ENCODE measurements around the gene ANKRD44. TPM values are rescaled to one million over a fixed set of nuclear protein-coding genes. Genes with fewer than 3 reads are reported as not detected.

The ANKRD44 gene
- total RNA-seq, 1 experiment from 2014 or later, result 2.4 TPM

GRCh38 chr2:196951973-196952372 is 358.6 kb downstream of the ANKRD44 start:
- BruUV-seq (replicated peaks), result no TSS peak
- H3F3A ChIP-seq (ENCODE audit: low read length, unreplicated experiment), result no peaks in the 10 kb centered on the region
- H3K9me3 ChIP-seq (ENCODE audit: low read length), result no peaks in the 10 kb centered on the region
- H3K36me3 ChIP-seq (ENCODE audit: low read depth, low read length), result no peaks in the 10 kb centered on the region
- ATAC-seq (no peak), DNase-seq (no peak)
- no peaks in the 10 kb centered on the region for H3K79me2 ChIP-seq (ENCODE audit: low read length)
- H3K27me3 ChIP-seq (ENCODE audit: low read length), result no peaks in the 10 kb centered on the region
- H3K4me3 ChIP-seq (ENCODE audit: low read length), result no peak overlapping the region
- H3K4me2 ChIP-seq (ENCODE audit: low read length), result no peak overlapping the region
- H2AFZ ChIP-seq (ENCODE audit: low read length), result no peak overlapping the region
- TF ChIP-seq CTCF (conservative IDR thresholded peaks at IDR 0.05; ENCODE audit: low read depth, low read length), result no peak
- no peak for TF ChIP-seq EZH2 (IDR thresholded peaks at IDR 0.05; ENCODE audit: low read length, unreplicated experiment)
- TF ChIP-seq EZH2phosphoT487 (IDR thresholded peaks at IDR 0.05; ENCODE audit: borderline replicate concordance, low read length), result no peak
- ChIA-PET POLR2A (ENCODE audit: unreplicated experiment) (no interaction called here), CTCF (no interaction called here)
- no peaks in the 10 kb centered on the region for H3K9me2 ChIP-seq (replicated peaks; ENCODE audit: low read length)
- intact Hi-C loops (cut with micrococcal nuclease), result no loop called here
- no peak overlapping the region for H3K9ac ChIP-seq (ENCODE audit: low read length)
- H3K4me1 ChIP-seq (ENCODE audit: insufficient read depth, low read length), result no peaks in the 10 kb centered on the region
- no peak overlapping the region for H3K27ac ChIP-seq (ENCODE audit: low read length)
- H4K20me1 ChIP-seq (ENCODE audit: low read length), result no peaks in the 10 kb centered on the region

GRCh38 chr2:196949116-196949515 is 361.5 kb downstream of the ANKRD44 start:
- DNase-seq (no peak), ATAC-seq (no peak)
- Histone ChIP-seq H3F3A (ENCODE audit: low read length, unreplicated experiment) (no peaks in the 10 kb centered on the region), H3K4me3 (ENCODE audit: low read length) (no peak overlapping the region), H3K4me1 (ENCODE audit: insufficient read depth, low read length) (no peaks in the 10 kb centered on the region), H3K9me3 (ENCODE audit: low read length) (no peaks in the 10 kb centered on the region), H3K79me2 (ENCODE audit: low read length) (no peaks in the 10 kb centered on the region), H2AFZ (ENCODE audit: low read length) (no peak overlapping the region), H3K4me2 (ENCODE audit: low read length) (no peak overlapping the region), H3K27ac (ENCODE audit: low read length) (no peak overlapping the region), H4K20me1 (ENCODE audit: low read length) (no peaks in the 10 kb centered on the region), H3K9me2 (replicated peaks; ENCODE audit: low read length) (no peaks in the 10 kb centered on the region), H3K36me3 (ENCODE audit: low read depth, low read length) (no peaks in the 10 kb centered on the region), H3K27me3 (ENCODE audit: low read length) (no peaks in the 10 kb centered on the region), H3K9ac (ENCODE audit: low read length) (no peak overlapping the region)
- ChIA-PET CTCF (no interaction called here), POLR2A (ENCODE audit: unreplicated experiment) (no interaction called here)
- BruUV-seq (replicated peaks), result no TSS peak
- intact Hi-C loops (cut with micrococcal nuclease), result no loop called here
- TF ChIP-seq EZH2 (IDR thresholded peaks at IDR 0.05; ENCODE audit: low read length, unreplicated experiment) (no peak), EZH2phosphoT487 (IDR thresholded peaks at IDR 0.05; ENCODE audit: borderline replicate concordance, low read length) (no peak)

- no peak overlapping the region for H3K4me2 ChIP-seq (ENCODE audit: low read length)
- DNase-seq (no peak), ATAC-seq (no peak)
- peaks cover 2% of the 10 kb centered on the region; the same call in 1 of the 2 replicates for H3K4me1 ChIP-seq (ENCODE audit: insufficient read depth, low read length)
- H3K36me3 ChIP-seq (ENCODE audit: low read depth, low read length), result no peaks in the 10 kb centered on the region
- H3K27ac ChIP-seq (ENCODE audit: low read length), result no peak overlapping the region
- ChIA-PET CTCF (no interaction called here), POLR2A (ENCODE audit: unreplicated experiment) (no interaction called here)
- H3K27me3 ChIP-seq (ENCODE audit: low read length), result no peaks in the 10 kb centered on the region
- no TSS peak for BruUV-seq (replicated peaks)
- no peak overlapping the region for H3K9ac ChIP-seq (ENCODE audit: low read length)
- H3K9me3 ChIP-seq (ENCODE audit: low read length), result no peaks in the 10 kb centered on the region
- no peak overlapping the region for H3K4me3 ChIP-seq (ENCODE audit: low read length)
- TF ChIP-seq EZH2phosphoT487 (IDR thresholded peaks at IDR 0.05; ENCODE audit: borderline replicate concordance, low read length), result no peak
- no peak for TF ChIP-seq CTCF (conservative IDR thresholded peaks at IDR 0.05; ENCODE audit: low read depth, low read length)
- TF ChIP-seq EZH2 (IDR thresholded peaks at IDR 0.05; ENCODE audit: low read length, unreplicated experiment), result no peak
- H3K9me2 ChIP-seq (replicated peaks; ENCODE audit: low read length), result no peaks in the 10 kb centered on the region
- intact Hi-C loops (cut with micrococcal nuclease), result no loop called here
- H2AFZ ChIP-seq (ENCODE audit: low read length), result no peak overlapping the region
- H3F3A ChIP-seq (ENCODE audit: low read length, unreplicated experiment), result no peaks in the 10 kb centered on the region
- no peaks in the 10 kb centered on the region for H4K20me1 ChIP-seq (ENCODE audit: low read length)
- no peaks in the 10 kb centered on the region for H3K79me2 ChIP-seq (ENCODE audit: low read length)
Observed at GRCh38 chr2:196944570-196944969, 366.0 kb downstream of the ANKRD44 start.

Data from PC-3 (cell line).